B cell (primary cell): ENCODE data around the gene PLEKHA5. TPM values are rescaled to one million over a fixed set of nuclear protein-coding genes. Genes with fewer than 3 reads are reported as not detected.

Experiments used
- ATAC-seq: fragments of 200-7000 bp; cut with Tn5 transposase; one replicate; pipeline ENCODE4 v1.10.0; 2021; ENCODE audit warnings: low read depth, mild to moderate bottlenecking, moderate number of reproducible peaks, moderate library complexity
- CTCF ChIA-PET: fragments of 350-600 bp; sonication (Branson Sonifier 250); formaldehyde crosslinking; loops from one replicate; lab custom pipeline; 2021; ENCODE audit warnings: antibody characterized with exemption, inconsistent platforms; lab: Charles Lee
- POLR2A ChIA-PET: fragments of 350-600 bp; sonication (Branson Sonifier 250); formaldehyde crosslinking; loops from one replicate; lab custom pipeline; 2021; ENCODE audit warnings: antibody characterized with exemption; lab: Charles Lee
- DNase-seq: peaks from one replicate; pipeline ENCODE4 v3.0.0; 2013
- H2AFZ ChIP-seq: 2 replicates; pipeline ENCODE4 v1.6.1; 2012; ENCODE audit warnings: mild to moderate bottlenecking, low read depth, low read length; ENCODE audit not compliant: insufficient read depth, poor library complexity, severe bottlenecking
- H3K27ac ChIP-seq, 2 donors: 1 replicate in 1 of 2; 2 replicates in 1 of 2; pipeline ENCODE4 v1.5.1; 2012 to 2013; ENCODE audit warnings: low read length in 2 of 2, mild to moderate bottlenecking in 2 of 2, moderate library complexity in 1 of 2
- H3K27me3 ChIP-seq, 4 experiments: fragments of 200-600 bp in 1 of 4; sonication (generic) in 1 of 4; replicated peaks in 1 of 4; 1 replicate in 2 of 4; 2 replicates in 2 of 4; pipeline versions ENCODE4 v1.6.1 to v1.7.0; 2013 to 2016; ENCODE audit warnings: low read length in 3 of 4, mild to moderate bottlenecking in 2 of 4, mixed read lengths in 1 of 4, moderate library complexity in 1 of 4; ENCODE audit not compliant: insufficient read depth in 4 of 4, control insufficient read depth in 3 of 4; ENCODE audit errors: control extremely low read depth in 1 of 4
- H3K36me3 ChIP-seq, 2 experiments: replicated peaks in 1 of 2; 1 replicate in 1 of 2; 2 replicates in 1 of 2; pipeline versions ENCODE4 v1.6.1 to v1.7.1; 2013; ENCODE audit warnings: low read length in 1 of 2; ENCODE audit not compliant: insufficient read depth in 2 of 2, control insufficient read depth in 1 of 2; ENCODE audit errors: control extremely low read depth in 1 of 2, extremely low read depth in 1 of 2
- H3K4me1 ChIP-seq, 2 donors: fragments of 200-600 bp in 1 of 2; sonication (generic) in 1 of 2; 1 replicate in 1 of 2; 2 replicates in 1 of 2; pipeline versions ENCODE4 v1.5.1 to v1.6.1; 2013 to 2017; ENCODE audit warnings: low read length in 2 of 2; ENCODE audit not compliant: control insufficient read depth in 2 of 2, insufficient read depth in 2 of 2
- H3K4me2 ChIP-seq: replicated peaks from 2 replicates; pipeline ENCODE3; 2012; ENCODE audit warnings: mild to moderate bottlenecking, low read depth, low read length; ENCODE audit not compliant: poor library complexity, severe bottlenecking
- H3K4me3 ChIP-seq, 5 experiments: fragments of 200-600 bp in 1 of 5; sonication (generic) in 1 of 5; 1 replicate in 3 of 5; 2 replicates in 2 of 5; pipeline versions ENCODE4 v1.5.1 to v1.7.0; 2011 to 2016; ENCODE audit warnings: low read length in 4 of 5, mild to moderate bottlenecking in 4 of 5, low read depth in 2 of 5, control low read depth in 1 of 5, moderate library complexity in 1 of 5; ENCODE audit not compliant: insufficient read depth in 1 of 5; ENCODE audit errors: control extremely low read depth in 1 of 5, extremely low read depth in 1 of 5
- H3K79me2 ChIP-seq: fragments of 200-600 bp; sonication (generic); one replicate; pipeline ENCODE4 v1.6.0; 2016; ENCODE audit warnings: low read length; ENCODE audit not compliant: control insufficient read depth, insufficient read depth
- H3K9ac ChIP-seq: fragments of 200-600 bp; sonication (generic); 2 replicates; pipeline ENCODE4 v1.6.1; 2017; ENCODE audit warnings: mild to moderate bottlenecking, low read length, moderate library complexity
- H3K9me3 ChIP-seq, 3 donors: one replicate each; pipeline versions ENCODE4 v1.6.1 to v1.7.1; 2013; ENCODE audit warnings: low read length in 2 of 3; ENCODE audit not compliant: control insufficient read depth in 2 of 3, insufficient read depth in 1 of 3; ENCODE audit errors: control extremely low read depth in 1 of 3
- H4K20me1 ChIP-seq: 2 replicates; pipeline ENCODE4 v1.6.0; 2012; ENCODE audit warnings: mild to moderate bottlenecking, low read length; ENCODE audit not compliant: insufficient read depth, control insufficient read depth, poor library complexity, severe bottlenecking
- H3K27ac Mint-ChIP-seq: one replicate; pipeline ENCODE4 v1.8.0; 2021; ENCODE audit warnings: mixed read lengths
- H3K27me3 Mint-ChIP-seq: one replicate; pipeline ENCODE4 v1.8.0; 2021; ENCODE audit warnings: mixed read lengths
- H3K4me1 Mint-ChIP-seq: one replicate; pipeline ENCODE4 v1.8.0; 2021; ENCODE audit warnings: mixed read lengths
- H3K4me3 Mint-ChIP-seq: one replicate; pipeline ENCODE4 v1.8.0; 2021; ENCODE audit warnings: mixed read lengths
- H3K9me3 Mint-ChIP-seq: one replicate; pipeline ENCODE4 v1.8.0; 2022; ENCODE audit warnings: mixed read lengths; ENCODE audit not compliant: insufficient read depth
- CTCF ChIP-seq: fragments of 200-600 bp; IDR thresholded peaks from one replicate; pipeline ENCODE4 v1.8.0; 2022; ENCODE audit warnings: antibody characterized with exemption, mild to moderate bottlenecking
- EZH2 ChIP-seq: IDR thresholded peaks from 2 replicates; pipeline ENCODE4 v1.6.1; 2012; ENCODE audit warnings: borderline replicate concordance, low read depth, mild to moderate bottlenecking, moderate library complexity, low read length; ENCODE audit not compliant: insufficient read depth, poor library complexity, severe bottlenecking
- intact Hi-C: fragments of 100-400 bp; cut with micrococcal nuclease; formaldehyde crosslinking; loops from one replicate; pipeline ENCODE4 v1.10.0; 2022
- polyA plus RNA-seq: library from polyadenylated mRNA; depleted of rRNA; stranded (reverse); fragments of >200 nt; gene quantifications from 2 replicates; pipeline ENCODE4 v1.2.3, GENCODE V29; 2012
- total RNA-seq, 2 donors: library from RNA; stranded (reverse); fragments of 120-200 nt in 1 of 2; gene quantifications; 1 replicate in 1 of 2; 2 replicates in 1 of 2; pipeline versions ENCODE4 v1.2.3 to v1.2.4, GENCODE V29; 2013 to 2022

PLEKHA5 gene
- total and polyA plus RNA-seq, 2 donors (not counting 1 experiment from before 2014, with no cell fraction given), result 0.03 to 0.22 TPM

GRCh38 chr12:19276767-19277166 lies 147.2 kb downstream of the PLEKHA5 start:
- TF ChIP-seq CTCF, result no peak
- TF ChIP-seq EZH2, result no peak
- no peak overlapping the region for H3K9ac ChIP-seq
- no peaks in the 10 kb centered on the region for H3K4me1 ChIP-seq
- H3K9me3 ChIP-seq, result no peaks in the 10 kb centered on the region
- POLR2A ChIA-PET, result no interaction called here
- H2AFZ ChIP-seq, result no peak overlapping the region
- intact Hi-C loops, result no loop called here
- H4K20me1 ChIP-seq, result no peaks in the 10 kb centered on the region
- ATAC-seq, result no peak
- no peaks in the 10 kb centered on the region for H3K9me3 Mint-ChIP-seq
- no peak overlapping the region for H3K4me2 ChIP-seq
- H3K27ac Mint-ChIP-seq, result no peak overlapping the region
- no peaks in the 10 kb centered on the region for H3K4me1 Mint-ChIP-seq
- CTCF ChIA-PET, result no interaction called here
- H3K4me3 ChIP-seq, result no peak overlapping the region
- H3K27me3 Mint-ChIP-seq, result no peaks in the 10 kb centered on the region
- H3K4me3 Mint-ChIP-seq, result no peak overlapping the region
- no peaks in the 10 kb centered on the region for H3K27me3 ChIP-seq
- H3K36me3 ChIP-seq, result no peaks in the 10 kb centered on the region
- no peaks in the 10 kb centered on the region for H3K79me2 ChIP-seq
- DNase-seq, result no peak
- no peak overlapping the region for H3K27ac ChIP-seq

- H3K27me3 Mint-ChIP-seq, result no peaks in the 10 kb centered on the region
- Histone ChIP-seq H3K4me1 (no peaks in the 10 kb centered on the region), H4K20me1 (no peaks in the 10 kb centered on the region), H3K9me3 (no peaks in the 10 kb centered on the region), H3K9ac (no peak overlapping the region), H3K4me3 (no peak overlapping the region), H3K27me3 (no peaks in the 10 kb centered on the region), H3K36me3 (no peaks in the 10 kb centered on the region), H3K27ac (no peak overlapping the region), H2AFZ (no peak overlapping the region), H3K4me2 (no peak overlapping the region), H3K79me2 (no peaks in the 10 kb centered on the region)
- ChIA-PET CTCF (no interaction called here), POLR2A (no interaction called here)
- no peaks in the 10 kb centered on the region for H3K4me1 Mint-ChIP-seq
- H3K4me3 Mint-ChIP-seq, result no peak overlapping the region
- no peak for TF ChIP-seq CTCF
- TF ChIP-seq EZH2, result no peak
- ATAC-seq (no peak), DNase-seq (no peak)
- intact Hi-C loops, result no loop called here
- H3K9me3 Mint-ChIP-seq, result no peaks in the 10 kb centered on the region
- H3K27ac Mint-ChIP-seq, result no peak overlapping the region
Observed at GRCh38 chr12:19277711-19278110, 148.2 kb downstream of the PLEKHA5 start.
